OCI-LY1 (cell line): ENCODE results near the gene SMAD6.

Source experiments
- H2AFZ ChIP-seq: fragments of 200-600 bp; sonication (generic), shearing (Covaris generic); 2 replicates; pipeline ENCODE4 v1.6.0; 2014; ENCODE audit warnings: antibody characterized with exemption, mild to moderate bottlenecking, low read length
- H3F3A ChIP-seq: fragments of 200-600 bp; sonication (generic), shearing (Covaris generic); 2 replicates; pipeline ENCODE4 v1.6.0; 2014; ENCODE audit warnings: mild to moderate bottlenecking, antibody characterized with exemption, low read length, moderate library complexity; ENCODE audit not compliant: insufficient read depth
- H3K27ac ChIP-seq: fragments of 200-600 bp; sonication (generic); 2 replicates; pipeline ENCODE4 v1.5.1; 2014; ENCODE audit warnings: low read length, mixed run types, mild to moderate bottlenecking, low read depth; ENCODE audit not compliant: poor library complexity, severe bottlenecking
- H3K27me3 ChIP-seq: fragments of 200-600 bp; sonication (generic); 2 replicates; pipeline ENCODE4 v1.6.0; 2014; ENCODE audit warnings: antibody characterized with exemption, mild to moderate bottlenecking, low read length, moderate library complexity; ENCODE audit not compliant: insufficient read depth
- H3K36me3 ChIP-seq: fragments of 200-600 bp; sonication (generic); 2 replicates; pipeline ENCODE4 v1.6.1; 2014; ENCODE audit warnings: mild to moderate bottlenecking, antibody characterized with exemption, low read length, moderate library complexity, mixed read lengths; ENCODE audit not compliant: insufficient read depth
- H3K4me1 ChIP-seq: fragments of 200-600 bp; sonication (generic); 2 replicates; pipeline ENCODE4 v1.5.1; 2014; ENCODE audit warnings: mild to moderate bottlenecking, low read length, moderate library complexity; ENCODE audit not compliant: insufficient read depth, severe bottlenecking
- H3K4me2 ChIP-seq: fragments of 200-600 bp; sonication (generic), shearing (Covaris generic); 2 replicates; pipeline ENCODE4 v1.6.1; 2014; ENCODE audit warnings: low read length
- H3K4me3 ChIP-seq: fragments of 200-600 bp; sonication (generic); 2 replicates; pipeline ENCODE4 v1.5.1; 2014; ENCODE audit warnings: low read length, low read depth, mild to moderate bottlenecking, mixed read lengths; ENCODE audit not compliant: poor library complexity, severe bottlenecking
- H3K79me2 ChIP-seq: fragments of 200-600 bp; shearing (Covaris generic); 2 replicates; pipeline ENCODE4 v1.6.1; 2016; ENCODE audit warnings: mixed run types, low read length, mixed read lengths; ENCODE audit not compliant: insufficient read depth
- H3K9ac ChIP-seq: fragments of 200-600 bp; sonication (generic), shearing (Covaris generic); 2 replicates; pipeline ENCODE4 v1.6.1; 2014; ENCODE audit warnings: mild to moderate bottlenecking, low read length, mixed read lengths
- H3K9me2 ChIP-seq: fragments of 200-600 bp; sonication (generic), shearing (Covaris generic); 2 replicates; pipeline ENCODE4 v1.6.1; 2014; ENCODE audit warnings: low read depth, mild to moderate bottlenecking, low read length, mixed read lengths
- H3K9me3 ChIP-seq: fragments of 200-600 bp; shearing (Covaris generic); 2 replicates; pipeline ENCODE4 v1.6.1; 2014; ENCODE audit warnings: low read length, mixed read lengths
- H4K20me1 ChIP-seq: fragments of 200-600 bp; sonication (generic), shearing (Covaris generic); 2 replicates; pipeline ENCODE4 v1.6.0; 2016; ENCODE audit warnings: mild to moderate bottlenecking, low read length; ENCODE audit not compliant: insufficient read depth
- CTCF ChIP-seq: fragments of 200-600 bp; sonication (generic), shearing (Covaris generic); IDR thresholded peaks from 2 replicates; pipeline ENCODE4 v1.5.1; 2017; ENCODE audit warnings: mild to moderate bottlenecking, antibody characterized with exemption, low read length, moderate library complexity, mixed read lengths
- EZH2 ChIP-seq: fragments of 200-600 bp; sonication (generic), shearing (Covaris generic); IDR thresholded peaks from 2 replicates; pipeline ENCODE4 v1.8.0; 2017; ENCODE audit warnings: borderline replicate concordance, mixed run types, mild to moderate bottlenecking, antibody characterized with exemption, low read length, moderate library complexity, mixed read lengths

SMAD6 gene

DNA sequence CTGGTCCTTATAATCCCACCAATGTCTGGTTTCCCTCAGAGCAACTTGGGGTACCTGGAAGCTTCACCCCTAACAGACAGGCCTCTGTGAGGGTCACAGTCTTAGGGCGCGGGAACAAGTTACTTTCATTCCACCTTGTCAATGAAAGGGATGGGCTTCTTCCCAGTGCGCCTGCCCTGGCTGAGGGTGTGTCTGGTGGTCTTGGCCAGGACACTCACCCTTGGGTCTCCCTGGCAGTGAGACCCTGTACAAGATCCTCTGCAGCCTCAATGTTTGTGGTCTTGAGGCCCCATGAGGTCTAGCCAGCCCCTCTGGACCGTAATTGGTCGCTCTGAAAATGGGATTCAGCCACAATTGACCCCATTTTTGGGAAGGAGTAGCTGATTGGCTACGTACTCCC lies 40.2 kb downstream of the SMAD6 start:
- H3K9me3 ChIP-seq: no peaks in the 10 kb centered on the region
- no peak overlapping the region for H3K4me3 ChIP-seq
- H3K27me3 ChIP-seq: no peaks in the 10 kb centered on the region
- no peaks in the 10 kb centered on the region for H4K20me1 ChIP-seq
- no peaks in the 10 kb centered on the region for H3K9me2 ChIP-seq
- no peaks in the 10 kb centered on the region for H3K79me2 ChIP-seq
- H3K27ac ChIP-seq: peak overlapping the region; percentile 79
- TF ChIP-seq CTCF: no peak
- TF ChIP-seq EZH2: no peak
- no peak overlapping the region for H2AFZ ChIP-seq
- H3K4me1 ChIP-seq: peaks cover 74% of the 10 kb centered on the region
- H3K9ac ChIP-seq: no peak overlapping the region
- peaks cover 8% of the 10 kb centered on the region; the same call in 1 of the 2 replicates for H3K36me3 ChIP-seq
- no peaks in the 10 kb centered on the region for H3F3A ChIP-seq
- no peak overlapping the region for H3K4me2 ChIP-seq

GRCh38 chr15:66743204-66743603 lies 41.2 kb downstream of the SMAD6 start:
- H3K4me1 ChIP-seq: peaks cover 74% of the 10 kb centered on the region
- H3K36me3 ChIP-seq: peaks cover 4% of the 10 kb centered on the region; the same call in 1 of the 2 replicates
- no peaks in the 10 kb centered on the region for H4K20me1 ChIP-seq
- no peaks in the 10 kb centered on the region for H3K9me2 ChIP-seq
- no peak overlapping the region for H2AFZ ChIP-seq
- no peaks in the 10 kb centered on the region for H3K79me2 ChIP-seq
- no peak for TF ChIP-seq CTCF
- TF ChIP-seq EZH2: no peak
- H3K9ac ChIP-seq: no peak overlapping the region
- no peak overlapping the region for H3K27ac ChIP-seq
- no peaks in the 10 kb centered on the region for H3K9me3 ChIP-seq
- H3K27me3 ChIP-seq: no peaks in the 10 kb centered on the region
- no peaks in the 10 kb centered on the region for H3F3A ChIP-seq
- no peak overlapping the region for H3K4me2 ChIP-seq
- H3K4me3 ChIP-seq: no peak overlapping the region

- H3K4me2 ChIP-seq: no peak overlapping the region; the same call in 1 of the 2 replicates
- no peaks in the 10 kb centered on the region for H3K36me3 ChIP-seq
- TF ChIP-seq CTCF: no peak
- no peaks in the 10 kb centered on the region for H3F3A ChIP-seq
- no peaks in the 10 kb centered on the region for H3K9me2 ChIP-seq
- peak overlapping the region; percentile 58 for H3K27ac ChIP-seq
- H3K79me2 ChIP-seq: no peaks in the 10 kb centered on the region
- no peak overlapping the region for H2AFZ ChIP-seq
- H3K9me3 ChIP-seq: no peaks in the 10 kb centered on the region
- no peaks in the 10 kb centered on the region for H4K20me1 ChIP-seq
- no peaks in the 10 kb centered on the region for H3K27me3 ChIP-seq
- H3K4me3 ChIP-seq: no peak overlapping the region
- H3K4me1 ChIP-seq: peaks cover 71% of the 10 kb centered on the region
- no peak overlapping the region; the same call in 1 of the 2 replicates for H3K9ac ChIP-seq
Observed at GRCh38 chr15:66743703-66744536, 41.9 kb downstream of the SMAD6 start.
